Activated CD8-positive, alpha-beta T cell treated with anti-CD3 and anti-CD28 coated beads, Interleukin-2, amount 10 ng/mL, durations not matched to agents 7 days and 5 days (primary cell): ENCODE measurements around the gene VAV2. TPM values are rescaled to one million over a fixed set of nuclear protein-coding genes. Genes with fewer than 3 reads are reported as not detected.
A peak's percentile ranks its signal among the peaks of the same experiment; 100 is the strongest.

Experiments used
- ATAC-seq: fragments of 150-1000 bp; cut with Tn5 transposase; one replicate; pipeline ENCODE4 v1.10.0; 2021; ENCODE audit warnings: moderate library complexity
- CTCF ChIA-PET: fragments of 350-600 bp; sonication (Branson Sonifier 250); formaldehyde crosslinking; loops from one replicate; lab custom pipeline; 2021; ENCODE audit warnings: antibody characterized with exemption; lab: Charles Lee
- POLR2A ChIA-PET: fragments of 350-600 bp; sonication (Branson Sonifier 250); formaldehyde crosslinking; loops from one replicate; lab custom pipeline; 2021; ENCODE audit warnings: antibody characterized with exemption; lab: Charles Lee
- DNase-seq: peaks from one replicate; pipeline ENCODE4 v3.0.0-alpha.2; 2020
- H3K27ac Mint-ChIP-seq: one replicate; pipeline ENCODE4 v1.8.0; 2021; ENCODE audit warnings: mild to moderate bottlenecking, mixed read lengths
- H3K27me3 Mint-ChIP-seq: one replicate; pipeline ENCODE4 v1.8.0; 2021; ENCODE audit warnings: low read depth, mixed read lengths
- H3K36me3 Mint-ChIP-seq: one replicate; pipeline ENCODE4 v1.8.0; 2021; ENCODE audit warnings: low read depth, mixed read lengths
- H3K4me1 Mint-ChIP-seq: one replicate; pipeline ENCODE4 v1.8.0; 2021; ENCODE audit warnings: low read depth, mixed read lengths
- H3K4me3 Mint-ChIP-seq: one replicate; pipeline ENCODE4 v1.8.0; 2021; ENCODE audit warnings: mild to moderate bottlenecking, mixed read lengths
- H3K9me3 Mint-ChIP-seq: one replicate; pipeline ENCODE4 v1.8.0; 2022; ENCODE audit warnings: mixed read lengths; ENCODE audit not compliant: insufficient read depth
- total RNA-seq, 2 experiments: library from RNA; stranded (reverse); gene quantifications; one replicate each; pipeline ENCODE4 v1.2.3, GENCODE V29; 2021

VAV2 gene
- total RNA-seq, 2 experiments from 2014 or later: 10.1 to 10.3 TPM

DNA sequence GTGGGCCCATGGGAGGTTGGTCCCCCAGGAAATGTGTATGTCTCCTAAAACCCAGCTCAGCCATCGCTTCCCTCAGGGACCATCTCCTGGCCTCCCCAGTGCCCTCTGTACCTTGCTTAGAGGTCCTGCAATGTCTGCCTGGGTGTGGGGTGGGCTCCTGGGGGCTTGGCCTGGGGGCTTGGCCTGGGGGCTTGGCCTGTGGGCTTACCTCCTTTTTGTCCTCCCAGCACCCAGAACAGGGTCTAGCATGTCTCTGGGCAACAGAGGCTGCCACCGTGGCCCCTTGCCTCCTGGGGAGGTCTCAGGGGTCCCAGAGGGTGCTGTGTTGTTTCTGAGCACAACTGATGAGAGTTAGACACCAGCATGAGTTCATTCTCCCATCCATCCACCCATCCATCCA is 10.7 kb upstream of the VAV2 start:
- Mint-ChIP-seq H3K4me1 (no peaks in the 10 kb centered on the region), H3K4me3 (no peak overlapping the region), H3K27ac (no peak overlapping the region), H3K9me3 (no peaks in the 10 kb centered on the region), H3K27me3 (no peaks in the 10 kb centered on the region), H3K36me3 (no peaks in the 10 kb centered on the region)
- POLR2A ChIA-PET: no interaction called here
- CTCF ChIA-PET: interaction anchor here (1.1 kb wide), 1 partner anchor 9 kb away, joined by 3 read pairs; no protein-coding TSS in a partner anchor
- no peak for ATAC-seq
- no peak for DNase-seq

DNA sequence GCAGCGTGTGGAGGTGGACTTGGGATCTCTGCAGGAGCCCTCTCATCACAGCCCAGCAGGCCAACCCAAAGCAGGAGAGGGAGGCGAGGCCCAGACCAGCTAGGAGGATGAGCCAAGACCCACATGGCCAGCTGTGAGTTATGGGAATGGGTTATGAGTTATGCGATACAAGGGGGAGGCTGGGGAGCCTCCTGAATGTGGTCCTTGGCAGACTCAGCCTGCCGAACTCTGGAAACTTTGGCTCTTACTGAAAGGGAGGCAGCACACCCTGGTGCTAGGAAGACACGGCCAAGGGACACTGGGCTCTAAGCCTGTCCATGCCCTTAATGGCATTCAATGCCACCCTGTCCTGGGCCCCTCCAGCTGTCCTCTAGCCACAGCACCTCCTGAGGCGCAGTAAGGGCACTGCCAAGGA is 7.7 kb upstream of the VAV2 start:
- H3K9me3 Mint-ChIP-seq: no peaks in the 10 kb centered on the region
- DNase-seq (no peak), ATAC-seq (no peak)
- CTCF ChIA-PET: interaction anchor here (0.8 kb wide), 1 partner anchor 218 kb away, joined by 3 read pairs; no protein-coding TSS in a partner anchor
- no peak overlapping the region for H3K27ac Mint-ChIP-seq
- no peaks in the 10 kb centered on the region for H3K36me3 Mint-ChIP-seq
- H3K4me3 Mint-ChIP-seq: no peak overlapping the region
- POLR2A ChIA-PET: no interaction called here
- H3K27me3 Mint-ChIP-seq: no peaks in the 10 kb centered on the region
- H3K4me1 Mint-ChIP-seq: no peaks in the 10 kb centered on the region

DNA sequence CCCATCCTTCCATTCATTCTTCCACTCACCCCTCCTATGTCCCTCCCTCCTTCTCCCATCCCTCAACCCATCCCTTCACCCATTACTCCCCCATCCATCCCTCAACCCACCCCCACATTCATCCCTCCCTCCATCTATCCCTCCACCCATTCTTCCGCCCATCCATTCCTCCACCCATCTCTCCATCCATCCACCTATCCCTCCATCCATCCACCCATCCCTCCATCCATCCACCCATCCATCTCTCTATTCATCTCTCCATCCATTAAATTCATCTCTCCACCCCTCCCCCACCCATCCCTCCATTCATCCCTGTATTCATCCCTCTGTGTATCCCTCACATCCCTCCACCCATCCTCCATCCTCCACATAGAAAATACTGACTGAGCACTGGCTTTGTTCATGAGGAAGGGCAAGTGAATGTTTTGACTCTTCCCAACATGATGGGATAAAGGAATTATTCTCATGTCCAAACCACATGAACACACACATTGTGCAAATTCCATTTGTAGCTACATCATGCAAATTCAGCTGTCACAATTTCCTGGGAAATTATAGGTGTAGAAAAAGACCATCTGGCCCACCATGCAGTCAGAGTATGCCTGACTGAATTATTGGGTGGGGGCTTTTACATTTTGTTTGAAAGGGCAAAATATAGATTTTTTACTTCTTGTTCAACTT is 6.9 kb upstream of the VAV2 start:
- no peaks in the 10 kb centered on the region for H3K27me3 Mint-ChIP-seq
- POLR2A ChIA-PET: no interaction called here
- DNase-seq (no peak), ATAC-seq (no peak)
- no peaks in the 10 kb centered on the region for H3K36me3 Mint-ChIP-seq
- no peak overlapping the region for H3K27ac Mint-ChIP-seq
- H3K4me1 Mint-ChIP-seq: no peaks in the 10 kb centered on the region
- no peak overlapping the region for H3K4me3 Mint-ChIP-seq
- no peaks in the 10 kb centered on the region for H3K9me3 Mint-ChIP-seq
- CTCF ChIA-PET: interaction anchor here (0.8 kb wide), 1 partner anchor 217 kb away, joined by 3 read pairs; no protein-coding TSS in a partner anchor

DNA sequence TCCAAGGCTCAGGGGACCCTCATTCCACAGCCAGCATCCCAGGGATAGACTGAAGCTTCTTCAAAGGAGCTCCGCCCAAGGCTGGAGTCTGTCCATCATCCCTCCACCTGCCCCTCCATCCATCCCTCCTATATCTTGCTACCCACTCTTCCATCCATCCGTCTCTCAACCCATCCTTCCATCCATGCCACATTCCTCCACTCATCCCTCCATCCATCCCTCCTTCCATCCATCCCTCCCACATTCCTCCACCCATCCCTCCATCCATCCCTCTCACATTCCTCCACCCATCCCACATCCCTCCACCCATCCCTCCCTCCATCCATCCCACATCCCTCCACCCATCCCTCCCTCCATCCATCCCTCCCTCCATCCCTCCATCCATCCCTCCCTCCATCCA is 5.5 kb upstream of the VAV2 start:
- H3K4me3 Mint-ChIP-seq: no peak overlapping the region
- ChIA-PET CTCF (interaction anchor here (5.4 kb wide), 1 partner anchor 215 kb away, joined by 135 read pairs; no protein-coding TSS in a partner anchor), POLR2A (no interaction called here)
- H3K36me3 Mint-ChIP-seq: no peaks in the 10 kb centered on the region
- no peaks in the 10 kb centered on the region for H3K9me3 Mint-ChIP-seq
- no peaks in the 10 kb centered on the region for H3K27me3 Mint-ChIP-seq
- DNase-seq: no peak
- H3K4me1 Mint-ChIP-seq: peaks cover 2% of the 10 kb centered on the region
- ATAC-seq: no peak
- no peak overlapping the region for H3K27ac Mint-ChIP-seq

DNA sequence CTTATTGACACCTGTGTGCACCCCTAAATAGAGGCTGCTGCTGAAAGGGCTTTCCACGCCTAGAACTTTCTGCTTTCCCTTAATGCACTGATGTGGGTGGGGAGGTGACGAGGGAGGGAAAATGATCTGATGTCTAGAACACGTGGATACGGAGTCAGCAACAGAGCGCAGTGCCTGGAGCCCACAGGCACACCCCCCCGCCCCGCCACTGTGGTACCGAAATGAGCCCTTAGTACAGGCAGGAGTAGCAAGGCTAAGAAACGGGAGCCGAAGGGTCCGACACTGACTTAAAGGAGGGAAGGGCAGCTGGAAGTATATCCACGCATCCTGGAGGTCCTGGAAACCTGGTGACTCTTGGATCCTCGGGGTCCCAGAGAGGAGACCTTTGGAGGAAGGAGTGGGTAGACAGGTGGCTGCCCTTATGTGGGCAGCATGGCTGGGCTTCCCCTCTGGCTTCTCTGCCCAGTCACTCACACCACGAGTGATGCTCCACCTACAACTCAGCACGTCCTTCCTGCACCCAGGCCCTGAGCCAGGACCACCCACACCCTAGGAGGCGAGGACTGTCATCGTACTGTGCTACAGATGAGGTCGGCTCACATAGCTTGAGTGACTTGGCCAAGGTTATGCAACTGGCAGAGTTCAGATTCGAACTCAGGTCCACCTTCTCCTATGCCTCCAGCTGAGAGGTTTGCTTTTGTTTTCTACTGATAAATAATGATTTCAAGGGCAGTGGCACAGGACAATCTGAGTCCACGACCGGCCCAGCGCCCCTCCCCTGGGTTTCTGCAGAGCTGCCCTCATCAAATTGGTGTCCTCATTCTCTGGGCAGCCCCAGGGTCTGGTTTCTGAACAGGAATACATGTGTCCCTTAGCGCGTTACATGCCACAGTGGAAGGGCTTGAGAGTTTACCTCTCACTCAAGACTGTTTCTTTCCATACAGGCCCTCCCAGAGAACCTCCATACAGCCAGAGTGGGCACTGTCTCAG is 4.7 kb upstream of the VAV2 start:
- CTCF ChIA-PET: interaction anchor here (0.6 to 5.4 kb wide), 3 partner anchors 20 to 238 kb away, joined by 5 to 135 read pairs (median 10); no protein-coding TSS in a partner anchor
- H3K4me3 Mint-ChIP-seq: no peak overlapping the region
- H3K27me3 Mint-ChIP-seq: no peaks in the 10 kb centered on the region
- POLR2A ChIA-PET: no interaction called here
- no peaks in the 10 kb centered on the region for H3K36me3 Mint-ChIP-seq
- H3K4me1 Mint-ChIP-seq: peaks cover 2% of the 10 kb centered on the region
- DNase-seq (no peak), ATAC-seq (no peak)
- no peaks in the 10 kb centered on the region for H3K9me3 Mint-ChIP-seq
- H3K27ac Mint-ChIP-seq: no peak overlapping the region

DNA sequence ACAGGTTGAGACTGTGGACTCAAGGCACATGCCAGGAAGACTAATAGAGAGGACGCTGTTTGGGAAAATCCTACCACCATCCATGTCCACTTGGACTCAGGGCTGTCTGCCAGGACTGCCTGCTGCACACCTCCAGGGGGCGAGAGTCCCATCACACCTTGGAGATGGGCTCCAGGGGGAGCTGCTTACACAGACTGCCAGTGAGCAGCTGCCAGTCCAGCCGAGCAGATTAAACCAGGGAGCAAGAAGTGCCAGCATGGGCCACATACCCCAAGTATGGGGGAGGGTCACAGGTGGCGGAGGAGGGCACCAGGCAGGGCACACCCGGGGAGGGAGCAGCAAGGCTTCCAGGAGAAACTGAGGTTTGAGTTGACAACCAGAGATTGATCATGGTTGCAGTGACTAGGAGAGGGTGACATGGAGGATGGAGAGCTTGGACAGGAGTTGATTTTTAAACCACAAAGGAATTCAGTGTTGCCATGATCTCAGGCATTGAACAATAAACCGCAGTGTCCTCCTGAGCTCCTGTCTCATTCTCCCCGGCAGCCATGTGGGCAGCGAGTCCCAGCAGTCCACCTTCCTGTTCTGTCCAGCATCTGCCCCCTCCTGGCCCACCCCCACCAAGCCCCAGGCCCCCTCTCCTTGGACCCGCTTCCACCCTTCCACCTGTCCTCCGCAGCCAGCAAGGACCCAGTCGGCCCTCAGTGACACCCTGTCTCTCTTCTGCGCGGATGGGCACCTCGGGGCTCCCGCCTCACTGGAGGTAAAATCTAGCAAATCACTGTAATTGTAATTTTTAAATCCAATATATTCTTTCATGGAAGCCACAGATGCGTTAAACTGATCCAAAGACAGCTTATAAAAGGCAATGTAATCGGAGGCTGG is 3.1 kb upstream of the VAV2 start:
- POLR2A ChIA-PET: interaction anchor here (0.8 to 2.2 kb wide), 6 partner anchors 28 to 268 kb away, joined by 3 to 10 read pairs (median 4); partner anchors contain the start of gene BRD3OS

DNA sequence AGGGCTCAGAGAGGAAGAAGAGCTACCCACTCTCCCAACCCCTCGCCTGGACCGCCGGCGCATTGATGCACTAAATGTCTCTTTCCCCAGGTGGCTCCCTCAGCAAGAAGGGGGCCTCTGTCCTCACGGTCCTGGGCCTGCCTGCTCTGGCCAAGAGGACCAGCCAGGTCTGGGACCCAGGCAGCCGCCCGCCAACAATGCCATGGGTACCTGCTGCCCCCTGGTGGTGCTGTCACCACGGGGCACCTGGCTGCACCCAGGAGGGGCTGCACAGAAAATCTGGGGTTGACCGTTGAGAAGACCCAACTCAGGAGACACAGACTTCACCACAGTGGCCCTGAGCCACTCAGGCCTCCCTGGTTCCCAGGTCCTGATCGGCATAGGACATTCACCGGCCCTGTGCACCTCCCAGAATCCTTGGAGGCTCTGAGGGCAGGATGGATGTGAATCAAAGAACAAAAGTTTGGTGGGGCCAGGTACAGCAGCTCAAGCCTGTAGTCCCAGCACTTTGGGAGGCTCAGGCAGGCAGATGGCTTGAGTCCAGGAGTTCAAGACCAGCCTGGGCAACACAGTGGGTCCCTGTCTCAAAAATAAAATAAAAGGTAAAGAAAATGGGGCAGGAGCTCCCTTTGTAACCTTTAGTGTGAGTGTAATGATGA is 2.4 kb upstream of the VAV2 start:
- ATAC-seq (peak; percentile 49), DNase-seq (peak; percentile 80)
- CTCF ChIA-PET: interaction anchor here (0.7 to 5.4 kb wide), 25 partner anchors 8 to 389 kb away, joined by 3 to 135 read pairs (median 4); partner anchors contain the start of genes BRD3OS and WDR5
- Mint-ChIP-seq H3K4me3 (no peak overlapping the region), H3K9me3 (no peaks in the 10 kb centered on the region), H3K4me1 (peaks cover 5% of the 10 kb centered on the region), H3K27ac (no peak overlapping the region), H3K36me3 (no peaks in the 10 kb centered on the region), H3K27me3 (peaks cover 7% of the 10 kb centered on the region)
- POLR2A ChIA-PET: interaction anchor here (0.8 to 2.2 kb wide), 6 partner anchors 29 to 267 kb away, joined by 3 to 10 read pairs (median 4); partner anchors contain the start of gene BRD3OS

More for the DNA sequence above, 3.1 kb upstream of the VAV2 start:
- DNase-seq: no peak
- no peaks in the 10 kb centered on the region for H3K9me3 Mint-ChIP-seq
- no peaks in the 10 kb centered on the region for H3K36me3 Mint-ChIP-seq
- CTCF ChIA-PET: interaction anchor here (0.7 to 5.4 kb wide), 18 partner anchors 12 to 437 kb away, joined by 3 to 135 read pairs (median 4); partner anchors contain the start of gene WDR5
- no peak overlapping the region for H3K4me3 Mint-ChIP-seq
- peaks cover 5% of the 10 kb centered on the region for H3K4me1 Mint-ChIP-seq
- no peak overlapping the region for H3K27ac Mint-ChIP-seq
- H3K27me3 Mint-ChIP-seq: peaks cover 6% of the 10 kb centered on the region
- no peak for ATAC-seq

DNA sequence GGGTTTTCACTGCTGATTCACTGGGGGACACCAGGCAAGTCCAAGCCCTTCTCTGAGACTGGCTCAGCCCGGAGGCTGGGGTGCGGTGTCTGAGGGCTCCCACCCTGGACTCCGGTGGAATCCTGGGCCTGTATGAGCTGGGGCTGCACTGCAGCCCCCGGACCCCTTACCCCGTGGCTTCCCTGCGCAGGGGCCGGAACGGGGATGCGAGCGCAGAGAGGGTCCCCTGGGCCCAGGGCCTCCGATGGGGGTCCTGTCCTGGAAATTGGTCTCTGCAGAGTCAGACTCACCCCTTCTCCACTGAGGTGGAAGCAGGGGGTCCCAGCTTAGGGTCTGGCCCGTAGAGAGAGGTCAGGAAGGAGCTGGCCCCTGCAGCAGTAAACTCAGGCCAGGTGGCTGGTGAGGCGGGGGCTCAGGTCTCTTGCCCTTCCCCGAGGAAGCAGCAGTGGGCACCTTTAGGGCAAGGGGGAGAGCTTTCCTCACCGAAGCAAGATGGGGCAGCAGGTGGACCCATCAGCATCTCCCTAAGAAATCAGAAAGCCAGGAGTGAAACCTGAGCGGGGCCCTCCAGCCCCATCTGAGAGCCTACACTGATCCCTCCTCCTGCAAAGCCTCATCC is 1.6 kb upstream of the VAV2 start:
- Mint-ChIP-seq H3K9me3 (no peaks in the 10 kb centered on the region), H3K4me1 (peaks cover 5% of the 10 kb centered on the region), H3K36me3 (no peaks in the 10 kb centered on the region), H3K4me3 (peak overlapping the region; percentile 65), H3K27me3 (peaks cover 7% of the 10 kb centered on the region), H3K27ac (peak overlapping the region; percentile 66)
- CTCF ChIA-PET: interaction anchor here (0.7 to 5.4 kb wide), 21 partner anchors 8 to 389 kb away, joined by 3 to 135 read pairs (median 4); partner anchors contain the start of gene BRD3OS
- DNase-seq (no peak), ATAC-seq (no peak)
- POLR2A ChIA-PET: interaction anchor here (1.1 to 2.2 kb wide), 4 partner anchors 31 to 266 kb away, joined by 3 to 10 read pairs (median 4); partner anchors contain the start of gene BRD3OS

DNA sequence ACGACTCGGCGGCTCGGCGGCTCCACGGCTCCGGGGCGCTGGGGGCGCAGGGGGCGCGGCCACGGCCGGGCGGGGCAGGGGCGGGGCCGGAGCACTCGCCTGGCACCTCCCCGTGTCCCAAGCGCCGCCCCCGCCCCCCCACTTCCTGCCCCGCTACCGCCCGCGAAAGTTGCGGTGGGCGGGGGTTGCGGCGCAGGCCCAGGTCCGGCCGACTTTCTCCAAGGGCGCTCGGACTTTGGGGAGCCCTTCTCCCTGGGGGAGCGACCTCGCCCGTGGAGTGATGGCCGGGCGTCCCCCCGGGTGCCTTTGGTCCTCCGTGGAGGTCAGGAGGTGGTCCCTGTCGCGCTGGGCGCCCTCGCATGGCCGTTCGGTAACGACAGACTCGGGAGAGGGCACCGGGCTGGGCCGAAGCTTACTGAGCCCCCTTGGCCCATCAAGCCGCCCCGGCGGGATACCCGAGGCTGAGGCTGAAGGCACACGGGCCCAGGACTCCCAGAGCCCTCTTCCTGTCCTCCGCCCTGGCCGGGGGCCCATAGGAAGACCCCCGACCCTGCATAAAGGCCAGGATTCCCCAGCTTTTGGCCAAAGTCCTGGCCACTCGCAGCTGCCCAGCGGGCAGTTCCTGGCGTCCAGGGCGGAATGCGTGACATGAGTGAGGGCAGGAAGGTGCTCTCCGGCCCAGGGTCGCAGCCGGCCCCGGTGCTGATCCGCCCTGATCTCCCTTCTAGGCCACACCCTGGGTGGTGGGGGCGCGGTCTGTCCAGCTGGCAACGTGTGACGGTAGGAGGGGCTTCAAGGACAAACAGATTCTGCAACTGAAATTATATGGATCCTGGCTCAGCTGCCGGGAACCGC is 883 bp upstream of the VAV2 start:
- ChIA-PET CTCF (interaction anchor here (0.7 to 5.4 kb wide), 16 partner anchors 9 to 291 kb away, joined by 3 to 135 read pairs (median 4); partner anchors contain the start of gene BRD3OS), POLR2A (interaction anchor here (2.2 kb wide), 1 partner anchor 211 kb away, joined by 10 read pairs; no protein-coding TSS in a partner anchor)
- Mint-ChIP-seq H3K4me1 (peaks cover 5% of the 10 kb centered on the region), H3K27ac (peak overlapping the region; percentile 66), H3K27me3 (peaks cover 7% of the 10 kb centered on the region), H3K4me3 (peak overlapping the region; percentile 65), H3K36me3 (no peaks in the 10 kb centered on the region), H3K9me3 (no peaks in the 10 kb centered on the region)
- DNase-seq: peak; percentile 79
- ATAC-seq: peak; percentile 77
